Measurements from ENCODE around the gene SLC17A1. TPM values are rescaled to one million over a fixed set of nuclear protein-coding genes. Genes with fewer than 3 reads are reported as not detected.

The SLC17A1 gene
- total RNA-seq, 1 donor from 2014 or later: not detected

DNA sequence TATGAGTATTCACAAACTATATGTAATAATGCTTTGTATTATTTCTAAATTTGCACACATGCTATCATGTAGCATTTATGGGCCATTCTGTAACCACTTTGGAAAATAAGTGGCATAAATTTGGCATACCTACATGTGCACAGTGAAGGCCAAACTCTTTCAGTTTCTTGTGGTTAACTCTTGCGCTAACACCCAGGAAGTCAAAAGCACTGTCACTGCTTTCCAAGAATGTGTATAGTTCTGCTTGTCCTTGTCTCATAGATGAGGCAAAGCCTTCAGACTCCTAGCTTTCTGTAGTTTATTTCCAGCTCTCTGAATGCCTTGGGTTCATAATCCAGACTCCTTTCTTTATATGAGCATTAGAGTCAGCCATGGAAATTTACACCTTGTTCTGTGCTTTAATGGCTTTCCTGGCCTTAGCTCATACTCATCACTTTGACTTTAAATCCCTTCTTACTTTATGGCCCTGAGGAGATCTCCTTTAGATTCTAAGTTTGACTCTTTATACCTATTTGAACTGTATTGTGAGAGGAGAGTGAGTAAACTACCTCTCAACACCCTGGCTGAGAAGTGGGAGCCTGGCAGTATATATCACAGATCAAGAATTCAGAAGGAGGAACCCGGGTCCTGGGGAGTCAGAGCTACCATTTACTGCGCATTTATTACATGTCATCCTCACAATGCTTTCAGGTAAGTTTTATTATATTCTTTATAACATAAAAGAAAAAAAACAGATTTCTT is 43.1 kb upstream of the SLC17A1 start:
- H3K4me3 ChIP-seq (ENCODE audit: low read depth, low read length): no peak overlapping the region
- no peaks in the 10 kb centered on the region for H3K36me3 ChIP-seq (ENCODE audit: control insufficient read depth, insufficient read depth, low read length)
- DNase-seq (ENCODE audit: low read depth): no peak

DNA sequence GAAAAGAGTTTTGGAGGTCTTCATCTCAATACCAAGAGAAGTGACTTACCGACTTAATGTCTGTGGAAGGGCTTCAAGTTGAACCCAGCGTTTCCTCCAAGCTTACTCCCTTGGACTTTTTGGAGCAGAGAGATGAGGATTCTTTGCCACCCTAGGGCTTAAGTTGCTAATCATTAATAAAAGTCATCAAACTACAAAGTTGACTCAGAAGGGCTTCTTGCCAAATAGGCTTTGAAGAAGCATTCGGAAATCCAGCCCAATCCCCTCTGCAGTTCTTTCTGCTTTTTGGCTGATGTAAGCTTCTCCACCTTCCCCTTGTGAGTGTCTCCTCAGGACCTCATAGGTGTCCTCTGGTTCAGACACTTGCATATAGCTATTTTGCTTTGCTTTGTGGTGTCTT is 42.3 kb upstream of the SLC17A1 start, which contains the start of gene SLC17A3:
Gene SLC17A3, minus strand, starts transcription at position 126 of the 400 bp plus-strand sequence. CDS start 5,856 bp downstream, outside the sequence.
- no peak for TF ChIP-seq CTCF (IDR thresholded peaks at IDR 0.05; ENCODE audit: insufficient read depth, low read length, poor library complexity, severe bottlenecking)
- no peak for DNase-seq (ENCODE audit: low read depth)
- Histone ChIP-seq H3K27me3 (ENCODE audit: control insufficient read depth, insufficient read depth, low read length) (no peaks in the 10 kb centered on the region), H3K36me3 (ENCODE audit: control insufficient read depth, insufficient read depth, low read length) (no peaks in the 10 kb centered on the region), H3K4me3 (ENCODE audit: low read depth, low read length) (no peak within 1 kb of the TSS)

More for the DNA sequence above, 43.1 kb upstream of the SLC17A1 start:
- TF ChIP-seq CTCF (IDR thresholded peaks at IDR 0.05; ENCODE audit: insufficient read depth, low read length, poor library complexity, severe bottlenecking): no peak
- H3K27me3 ChIP-seq (ENCODE audit: control insufficient read depth, insufficient read depth, low read length): no peaks in the 10 kb centered on the region

DNA sequence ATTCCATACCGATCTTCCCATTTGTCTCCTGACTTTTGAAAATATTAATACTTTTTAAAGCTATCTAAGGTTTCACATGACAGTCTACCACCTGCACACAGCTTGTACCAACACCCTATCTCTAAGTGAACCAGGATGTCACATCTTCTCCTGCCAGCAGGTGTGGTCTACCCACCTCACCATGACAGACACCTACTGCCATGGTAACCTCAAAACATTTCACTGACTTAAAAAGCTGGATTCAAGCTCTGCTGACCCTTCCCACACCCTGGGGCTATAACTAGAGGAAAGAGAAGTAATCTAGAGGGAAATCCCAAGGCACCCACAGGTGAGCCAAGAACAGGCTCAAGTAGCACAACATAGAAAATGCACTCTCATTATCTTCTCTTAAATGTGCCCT is 41.0 kb upstream of the SLC17A1 start:
- no peak for DNase-seq (ENCODE audit: low read depth)
- TF ChIP-seq CTCF (IDR thresholded peaks at IDR 0.05; ENCODE audit: insufficient read depth, low read length, poor library complexity, severe bottlenecking): no peak
- H3K36me3 ChIP-seq (ENCODE audit: control insufficient read depth, insufficient read depth, low read length): no peaks in the 10 kb centered on the region
- H3K27me3 ChIP-seq (ENCODE audit: control insufficient read depth, insufficient read depth, low read length): no peaks in the 10 kb centered on the region
- H3K4me3 ChIP-seq (ENCODE audit: low read depth, low read length): no peak overlapping the region

- TF ChIP-seq CTCF (IDR thresholded peaks at IDR 0.05; ENCODE audit: insufficient read depth, low read length, poor library complexity, severe bottlenecking): no peak
- no peak for DNase-seq (ENCODE audit: low read depth)
- no peaks in the 10 kb centered on the region for H3K36me3 ChIP-seq (ENCODE audit: control insufficient read depth, insufficient read depth, low read length)
- no peak overlapping the region for H3K4me3 ChIP-seq (ENCODE audit: low read depth, low read length)
- H3K27me3 ChIP-seq (ENCODE audit: control insufficient read depth, insufficient read depth, low read length): no peaks in the 10 kb centered on the region
Measured at GRCh38 chr6:25869840-25870239, 38.0 kb upstream of the SLC17A1 start.

DNA sequence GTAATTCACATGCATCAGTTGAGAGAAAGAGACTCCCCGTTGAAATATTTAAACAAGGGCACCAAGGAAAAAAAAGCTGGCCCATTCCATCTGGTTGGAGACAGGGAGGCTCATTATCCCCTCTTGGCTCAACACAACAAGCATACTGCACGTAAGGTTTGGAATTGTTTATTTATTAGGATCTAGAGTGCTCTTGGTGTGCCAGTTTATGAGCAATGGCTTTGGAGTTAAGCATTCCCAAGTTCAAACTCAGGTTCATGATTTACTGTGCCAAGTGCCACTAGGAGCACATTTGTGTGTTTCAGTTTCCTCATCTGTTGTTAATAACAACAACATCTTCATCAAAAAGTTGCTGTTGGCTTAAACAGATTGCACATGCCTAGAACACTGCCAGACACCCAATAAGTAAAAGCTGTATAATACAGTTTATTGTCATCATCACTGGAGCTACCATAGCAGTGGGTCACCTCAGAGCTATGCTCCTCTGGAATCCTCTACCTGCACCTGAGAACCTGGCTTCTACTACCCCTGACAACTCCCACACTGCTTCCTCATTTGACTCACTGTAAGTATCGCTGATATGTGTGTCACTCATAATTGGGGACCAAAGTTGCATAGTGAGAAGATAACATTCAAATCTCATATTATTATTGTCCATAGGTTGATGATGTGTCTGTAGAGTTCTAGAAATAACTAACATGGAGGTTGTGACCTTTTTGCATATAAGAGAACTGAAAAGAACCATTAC is 36.8 kb upstream of the SLC17A1 start:
- no peak for TF ChIP-seq CTCF (IDR thresholded peaks at IDR 0.05; ENCODE audit: insufficient read depth, low read length, poor library complexity, severe bottlenecking)
- Histone ChIP-seq H3K27me3 (ENCODE audit: control insufficient read depth, insufficient read depth, low read length) (no peaks in the 10 kb centered on the region), H3K36me3 (ENCODE audit: control insufficient read depth, insufficient read depth, low read length) (no peaks in the 10 kb centered on the region), H3K4me3 (ENCODE audit: low read depth, low read length) (no peak overlapping the region)
- DNase-seq (ENCODE audit: low read depth): no peak
